Panc1 (cell line): ENCODE results near the gene CHRNB1. TPM values are rescaled to one million over a fixed set of nuclear protein-coding genes. Genes with fewer than 3 reads are reported as not detected.
A peak's percentile ranks its signal among the peaks of the same experiment; 100 is the strongest.

Experiments
- ATAC-seq: fragments of 200-7000 bp; cut with Tn5 transposase; 2 replicates; pipeline ENCODE4 v1.9.1; 2020; ENCODE audit warnings: mild to moderate bottlenecking, moderate library complexity
- BruUV-seq: library from RNA; stranded (reverse); fragments of 400-500 nt; replicated peaks from 2 replicates; lab custom pipeline; 2021; lab: Mats Ljungman, UMichigan
- CTCF ChIA-PET: fragments of 300-600 bp; sonication (Branson Sonifier 250); formaldehyde crosslinking; loops from one replicate; lab custom pipeline; 2022; ENCODE audit warnings: antibody characterized with exemption; lab: Charles Lee
- POLR2A ChIA-PET: fragments of 300-600 bp; sonication (Branson Sonifier 250); formaldehyde crosslinking; loops from one replicate; lab custom pipeline; 2022; ENCODE audit warnings: antibody characterized with exemption; lab: Charles Lee
- DNase-seq: peaks from one replicate; pipeline ENCODE4 v3.0.0-alpha.2; 2010; ENCODE audit warnings: low read depth, low spot score
- H3K27ac ChIP-seq: 2 replicates; pipeline ENCODE4 v1.5.1; 2011; ENCODE audit warnings: mild to moderate bottlenecking, low read length, inconsistent platforms
- H3K27me3 ChIP-seq: fragments of 200-500 bp; sonication (Bioruptor generic); 2 replicates; pipeline ENCODE4 v1.6.0; 2014; ENCODE audit warnings: low read length, inconsistent platforms; ENCODE audit not compliant: control insufficient read depth, insufficient read depth
- H3K36me3 ChIP-seq: fragments of 200-500 bp; sonication (Bioruptor generic); 2 replicates; pipeline ENCODE4 v1.5.1; 2014; ENCODE audit warnings: inconsistent platforms, mild to moderate bottlenecking, low read length, moderate library complexity; ENCODE audit not compliant: control insufficient read depth, insufficient read depth
- H3K4me1 ChIP-seq: 2 replicates; pipeline ENCODE4 v1.5.1; 2011; ENCODE audit warnings: inconsistent platforms, mild to moderate bottlenecking, low read length, moderate library complexity; ENCODE audit not compliant: control insufficient read depth, insufficient read depth
- H3K4me3 ChIP-seq, 2 experiments: 2 replicates each; pipeline ENCODE4 v1.5.1; 2011 to 2012; ENCODE audit warnings: low read depth in 2 of 2, low read length in 2 of 2, mild to moderate bottlenecking in 2 of 2, inconsistent platforms in 1 of 2, moderate library complexity in 1 of 2
- H3K9me3 ChIP-seq: fragments of 200-500 bp; sonication (Bioruptor generic); 2 replicates; pipeline ENCODE4 v1.5.1; 2014; ENCODE audit warnings: low read depth, mild to moderate bottlenecking, inconsistent platforms, low read length, moderate library complexity; ENCODE audit not compliant: control insufficient read depth, insufficient read depth
- CTCF ChIP-seq: fragments of 450-650 bp; IDR thresholded peaks from 2 replicates; pipeline ENCODE4 v1.5.1; 2017; ENCODE audit warnings: mild to moderate bottlenecking
- POLR2AphosphoS5 ChIP-seq: IDR thresholded peaks from 2 replicates; pipeline ENCODE4 v1.6.1; 2012; ENCODE audit warnings: mild to moderate bottlenecking, low read depth, low read length, moderate library complexity
- SIN3A ChIP-seq: IDR thresholded peaks from 2 replicates; pipeline ENCODE4 v1.6.1; 2012; ENCODE audit warnings: low read depth, mild to moderate bottlenecking, low read length, moderate library complexity, borderline replicate concordance; ENCODE audit not compliant: insufficient read depth
- TCF7L2 ChIP-seq: IDR thresholded peaks from 2 replicates; pipeline ENCODE4 v1.6.1; 2011; ENCODE audit warnings: mild to moderate bottlenecking, low read depth, low read length, inconsistent platforms
- in situ Hi-C: cut with HindIII; loops from 2 replicates; pipeline ENCODE4 v1.10.0; 2016; ENCODE audit warnings: low sequenced_read_pairs, low pct_unique_long_range_greater_than_20kb
- intact Hi-C: fragments of 100-400 bp; cut with micrococcal nuclease; formaldehyde crosslinking; loops from one replicate; pipeline ENCODE4 v1.10.0; 2022; ENCODE audit not compliant: unreplicated experiment
- total RNA-seq: library from RNA; stranded (reverse); gene quantifications from one replicate; pipeline ENCODE4 v1.2.1, GENCODE V29; 2021; ENCODE audit not compliant: unreplicated experiment
- TF ChIP-seq, protein P1 (sequence below), 2 experiments: IDR thresholded peaks; 2 replicates each; pipeline ENCODE4 v1.6.1; 2011 to 2012; ENCODE audit warnings: low read depth in 2 of 2, control low read depth in 1 of 2, low read length in 1 of 2, mild to moderate bottlenecking in 1 of 2, moderate library complexity in 1 of 2; ENCODE audit not compliant: insufficient read depth in 1 of 2

CHRNB1 gene
- total RNA-seq, 1 experiment from 2014 or later = 14.3 TPM

DNA sequence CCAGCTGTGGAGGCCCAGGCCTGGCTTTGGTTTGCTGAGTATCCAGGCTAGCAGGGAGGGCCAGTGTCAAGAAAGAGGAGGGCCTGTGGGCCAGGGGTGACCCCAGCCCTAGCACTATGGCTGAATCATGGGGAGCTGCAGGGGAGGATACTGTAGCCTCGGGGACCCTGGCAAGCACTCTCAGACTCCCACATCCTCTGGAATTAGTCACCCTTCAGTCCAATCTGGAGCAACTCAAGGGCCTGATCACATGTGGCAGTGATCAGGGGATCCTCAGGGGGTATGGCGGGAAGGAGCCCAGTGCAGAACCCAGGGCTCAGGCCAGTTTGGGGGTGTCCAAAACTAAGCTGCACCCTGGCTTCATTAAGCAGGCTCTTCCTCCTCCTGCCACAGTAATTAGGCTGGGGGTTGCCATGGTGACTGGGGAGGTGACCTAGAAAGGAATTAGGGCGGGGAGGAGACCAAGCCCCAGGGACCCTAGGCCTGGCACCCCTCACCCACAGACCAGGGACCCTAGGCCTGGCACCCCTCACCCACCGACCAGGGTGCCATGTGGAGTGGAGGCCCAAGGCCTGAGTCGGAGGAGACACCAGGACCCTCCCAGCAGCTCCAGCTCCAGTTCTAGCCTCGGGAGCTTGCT is 31.4 kb upstream of the CHRNB1 start:
- Histone ChIP-seq H3K27me3 (no peaks in the 10 kb centered on the region), H3K9me3 (no peaks in the 10 kb centered on the region), H3K4me1 (no peaks in the 10 kb centered on the region), H3K36me3 (no peaks in the 10 kb centered on the region), H3K27ac (no peak overlapping the region), H3K4me3 (no peak overlapping the region)
- ChIA-PET POLR2A (interaction anchor here (0.6 kb wide), 1 partner anchor 23 kb away, joined by 4 read pairs; no protein-coding TSS in a partner anchor), CTCF (no interaction called here)
- in situ Hi-C loops = no loop called here
- TF ChIP-seq TCF7L2 = no peak
- TF ChIP-seq SIN3A = no peak
- TF ChIP-seq POLR2AphosphoS5 = no peak
- TF ChIP-seq, protein P1, sequence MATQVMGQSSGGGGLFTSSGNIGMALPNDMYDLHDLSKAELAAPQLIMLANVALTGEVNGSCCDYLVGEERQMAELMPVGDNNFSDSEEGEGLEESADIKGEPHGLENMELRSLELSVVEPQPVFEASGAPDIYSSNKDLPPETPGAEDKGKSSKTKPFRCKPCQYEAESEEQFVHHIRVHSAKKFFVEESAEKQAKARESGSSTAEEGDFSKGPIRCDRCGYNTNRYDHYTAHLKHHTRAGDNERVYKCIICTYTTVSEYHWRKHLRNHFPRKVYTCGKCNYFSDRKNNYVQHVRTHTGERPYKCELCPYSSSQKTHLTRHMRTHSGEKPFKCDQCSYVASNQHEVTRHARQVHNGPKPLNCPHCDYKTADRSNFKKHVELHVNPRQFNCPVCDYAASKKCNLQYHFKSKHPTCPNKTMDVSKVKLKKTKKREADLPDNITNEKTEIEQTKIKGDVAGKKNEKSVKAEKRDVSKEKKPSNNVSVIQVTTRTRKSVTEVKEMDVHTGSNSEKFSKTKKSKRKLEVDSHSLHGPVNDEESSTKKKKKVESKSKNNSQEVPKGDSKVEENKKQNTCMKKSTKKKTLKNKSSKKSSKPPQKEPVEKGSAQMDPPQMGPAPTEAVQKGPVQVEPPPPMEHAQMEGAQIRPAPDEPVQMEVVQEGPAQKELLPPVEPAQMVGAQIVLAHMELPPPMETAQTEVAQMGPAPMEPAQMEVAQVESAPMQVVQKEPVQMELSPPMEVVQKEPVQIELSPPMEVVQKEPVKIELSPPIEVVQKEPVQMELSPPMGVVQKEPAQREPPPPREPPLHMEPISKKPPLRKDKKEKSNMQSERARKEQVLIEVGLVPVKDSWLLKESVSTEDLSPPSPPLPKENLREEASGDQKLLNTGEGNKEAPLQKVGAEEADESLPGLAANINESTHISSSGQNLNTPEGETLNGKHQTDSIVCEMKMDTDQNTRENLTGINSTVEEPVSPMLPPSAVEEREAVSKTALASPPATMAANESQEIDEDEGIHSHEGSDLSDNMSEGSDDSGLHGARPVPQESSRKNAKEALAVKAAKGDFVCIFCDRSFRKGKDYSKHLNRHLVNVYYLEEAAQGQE (IDR thresholded peaks at IDR 0.05; ENCODE audit: insufficient read depth in 1 of 2, low read depth in 2 of 2, low read length in 1 of 2) = no peak
- TF ChIP-seq CTCF = no peak
- 0 out of 2 replicates have a peak, but pooled peaks have one; percentile 11 for ATAC-seq
- BruUV-seq = no TSS peak
- no peak for DNase-seq
- intact Hi-C loops = no loop called here

DNA sequence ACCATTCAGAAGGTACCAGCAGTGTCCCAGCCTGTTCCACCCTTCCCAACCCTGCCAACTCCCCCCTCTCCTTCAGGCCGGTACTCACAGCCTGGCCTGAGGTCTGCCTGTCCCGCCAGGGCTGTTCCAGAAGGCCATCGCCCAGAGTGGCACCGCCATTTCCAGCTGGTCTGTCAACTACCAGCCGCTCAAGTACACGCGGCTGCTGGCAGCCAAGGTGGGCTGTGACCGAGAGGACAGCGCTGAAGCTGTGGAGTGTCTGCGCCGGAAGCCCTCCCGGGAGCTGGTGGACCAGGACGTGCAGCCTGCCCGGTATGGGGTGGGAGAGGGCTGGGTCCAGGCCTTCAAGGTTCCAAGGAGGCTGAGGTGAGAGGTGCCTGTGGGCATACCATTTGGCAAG is 30.0 kb upstream of the CHRNB1 start:
- POLR2A ChIA-PET = no interaction called here
- no peak for TF ChIP-seq POLR2AphosphoS5
- TF ChIP-seq CTCF = no peak
- no peak for TF ChIP-seq SIN3A
- TF ChIP-seq, protein P1 (IDR thresholded peaks at IDR 0.05; ENCODE audit: insufficient read depth in 1 of 2, low read depth in 2 of 2, low read length in 1 of 2) = no peak
- no peak for TF ChIP-seq TCF7L2
- CTCF ChIA-PET = no interaction called here
- intact Hi-C loops = no loop called here
- ATAC-seq = no peak
- H3K36me3 ChIP-seq = no peaks in the 10 kb centered on the region
- no peaks in the 10 kb centered on the region for H3K9me3 ChIP-seq
- BruUV-seq = no TSS peak
- DNase-seq = no peak
- no peak overlapping the region for H3K4me3 ChIP-seq
- H3K27me3 ChIP-seq = no peaks in the 10 kb centered on the region
- no peak overlapping the region for H3K27ac ChIP-seq
- in situ Hi-C loops = no loop called here
- no peaks in the 10 kb centered on the region for H3K4me1 ChIP-seq
